HG03097 (cell line): ENCODE data around the gene AGAP3.

Experiments used
- ATAC-seq: cut with Tn5 transposase; IDR thresholded peaks from one replicate; pipeline ENCODE4 v1.9.1; 2021; ENCODE audit not compliant: unreplicated experiment, low FRiP score

The AGAP3 gene

DNA sequence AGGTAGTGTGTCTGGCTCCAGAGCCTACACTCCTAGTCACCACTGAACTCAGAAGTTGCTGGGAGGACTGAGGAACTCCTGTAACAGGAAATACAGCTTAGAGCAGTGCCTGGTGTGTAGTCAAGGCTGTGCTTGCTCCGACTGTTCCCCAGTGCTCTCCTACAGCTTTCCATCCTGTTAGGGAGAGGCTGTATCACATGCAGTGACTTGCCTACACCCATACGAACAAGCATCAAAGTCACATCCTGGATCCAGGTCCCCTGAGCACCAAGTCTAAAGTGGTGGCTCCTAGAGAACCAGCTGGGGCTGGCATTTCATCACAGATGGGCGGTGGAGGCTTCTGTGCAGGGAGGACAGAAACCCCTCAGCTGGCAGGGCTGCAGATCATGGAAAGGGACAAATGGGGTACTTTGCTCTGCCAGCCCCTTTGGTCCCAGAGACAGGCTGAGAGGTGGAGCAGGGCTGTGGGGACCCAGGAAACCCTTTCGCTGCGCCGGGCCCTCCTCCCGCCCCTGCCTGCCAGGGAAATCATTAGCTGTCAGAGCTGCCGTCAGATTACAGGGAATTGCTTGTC is 93.1 kb downstream of the AGAP3 start:
- ATAC-seq = no peak

DNA sequence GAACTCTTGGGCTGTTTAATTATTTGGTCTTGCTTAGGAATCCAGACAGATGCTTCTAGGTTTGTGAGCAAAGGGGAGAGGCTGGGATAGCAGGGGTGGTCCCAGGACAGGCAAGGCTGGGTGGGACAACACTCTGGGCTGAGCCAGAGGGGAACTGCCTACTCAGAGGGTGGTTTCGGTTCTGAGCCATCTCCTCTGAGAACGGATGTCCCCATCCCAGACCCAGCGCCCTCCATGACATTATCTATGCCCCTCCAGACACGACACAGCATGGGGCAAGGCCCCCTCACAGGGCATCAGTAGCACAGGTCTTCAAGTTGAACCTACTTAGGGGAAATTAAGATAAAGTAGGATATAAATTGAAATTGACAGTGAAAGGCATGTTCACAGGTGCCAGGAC is 93.7 kb downstream of the AGAP3 start:
- ATAC-seq = no peak

GRCh38 chr7:151181011-151181431 is 94.7 kb downstream of the AGAP3 start:
- no peak for ATAC-seq

GRCh38 chr7:151185762-151186639 is 99.7 kb downstream of the AGAP3 start:
- ATAC-seq = no peak

DNA sequence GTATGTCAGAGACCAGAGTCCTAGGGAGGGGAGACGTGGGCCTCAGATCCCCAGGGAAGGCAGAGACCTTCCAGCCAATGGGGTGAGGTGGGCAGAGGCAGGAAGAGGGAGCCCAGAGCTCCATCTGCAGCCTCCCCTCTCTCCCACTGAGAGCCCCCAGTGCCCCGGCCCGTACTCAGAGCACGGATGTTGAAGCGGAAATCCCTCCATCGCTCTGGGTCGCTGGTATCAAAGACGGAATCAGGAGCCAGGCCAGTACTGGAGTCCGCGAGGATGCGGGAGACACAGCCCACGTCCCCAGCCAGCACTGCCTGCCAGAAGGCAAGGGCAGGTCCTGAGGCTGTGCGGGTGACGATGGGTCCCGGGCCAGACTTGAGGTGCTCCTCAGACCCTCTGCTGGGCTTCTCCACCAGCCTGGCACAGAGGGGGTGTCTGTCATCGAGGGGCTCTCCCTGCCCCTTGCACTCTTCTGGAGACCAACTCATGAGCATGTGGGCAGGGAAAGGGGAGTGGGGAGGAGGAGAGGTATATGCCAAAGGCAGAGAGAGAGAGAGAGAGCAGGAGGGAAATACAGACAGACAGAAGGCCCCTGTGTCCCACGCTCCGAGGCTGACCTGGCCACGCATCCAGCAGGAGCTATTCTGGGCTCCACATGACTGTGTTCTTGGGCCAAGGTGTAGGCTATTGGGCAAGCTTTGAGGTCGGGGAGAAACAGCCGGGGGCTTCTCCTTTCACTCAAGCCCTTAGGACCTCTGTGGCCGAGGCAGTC is 100.5 kb downstream of the AGAP3 start, which contains the start of gene ASB10:
TSS of gene ASB10 (minus strand) at position 611 of the 769 bp plus-strand sequence. CDS start at position 491, 120 bp downstream.
- no peak for ATAC-seq

- no peak for ATAC-seq
Observed at GRCh38 chr7:151187409-151188251, 101.4 kb downstream of the AGAP3 start.

DNA sequence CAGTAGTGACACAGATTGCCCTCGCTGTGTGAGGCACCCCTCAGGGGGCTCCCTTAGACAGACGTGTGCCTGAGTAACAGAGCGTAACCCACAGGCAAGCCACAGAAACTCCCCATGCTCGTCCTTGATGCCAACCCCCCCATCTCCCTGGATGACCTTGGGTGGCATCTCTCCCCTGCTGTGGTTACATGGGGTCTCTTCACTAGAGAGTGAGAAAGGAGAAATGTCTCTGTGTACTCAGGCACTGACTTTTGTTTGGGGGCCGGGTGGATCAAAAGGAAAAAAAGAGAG is 101.9 kb downstream of the AGAP3 start:
- ATAC-seq = no peak

GRCh38 chr7:151189038-151189437 is 102.8 kb downstream of the AGAP3 start:
- no peak for ATAC-seq

- no peak for ATAC-seq
Observed at GRCh38 chr7:151191544-151191943, 105.3 kb downstream of the AGAP3 start.

DNA sequence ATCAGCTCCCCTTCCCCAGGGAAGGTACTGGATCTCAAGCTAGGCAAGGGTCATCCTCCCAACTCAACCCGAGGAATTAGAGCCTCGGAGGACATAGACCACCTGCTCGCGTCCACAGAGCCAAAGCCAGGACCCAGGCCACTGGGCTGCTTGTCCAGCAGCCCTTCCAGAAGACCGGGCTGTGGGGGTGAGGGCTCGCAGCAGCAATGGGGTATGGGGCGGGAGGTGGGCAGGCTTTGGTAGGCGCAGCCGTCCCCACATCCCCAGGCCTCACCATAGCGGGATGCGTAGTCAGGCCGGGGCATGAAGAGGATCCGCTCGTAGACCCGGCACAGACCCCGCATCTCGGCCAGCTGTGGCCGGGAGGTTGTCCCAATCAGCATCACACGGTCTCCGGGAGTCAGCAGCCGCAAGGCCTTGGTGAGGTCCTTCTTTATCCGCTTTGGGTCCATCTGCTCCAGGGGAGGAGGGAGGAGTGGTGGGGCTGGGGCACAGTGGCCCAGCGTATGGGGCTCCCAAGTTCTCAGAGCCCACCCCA is 105.8 kb downstream of the AGAP3 start:
- no peak for ATAC-seq

GRCh38 chr7:151193203-151193978 is 107.1 kb downstream of the AGAP3 start:
- ATAC-seq = no peak
